GM21576 (cell line): Measurements from ENCODE around the gene SEL1L3.

Source experiments
- ATAC-seq: cut with Tn5 transposase; IDR thresholded peaks from one replicate; pipeline ENCODE4 v1.9.1; 2021; ENCODE audit warnings: mild to moderate bottlenecking, moderate library complexity; ENCODE audit not compliant: unreplicated experiment

SEL1L3 gene

DNA sequence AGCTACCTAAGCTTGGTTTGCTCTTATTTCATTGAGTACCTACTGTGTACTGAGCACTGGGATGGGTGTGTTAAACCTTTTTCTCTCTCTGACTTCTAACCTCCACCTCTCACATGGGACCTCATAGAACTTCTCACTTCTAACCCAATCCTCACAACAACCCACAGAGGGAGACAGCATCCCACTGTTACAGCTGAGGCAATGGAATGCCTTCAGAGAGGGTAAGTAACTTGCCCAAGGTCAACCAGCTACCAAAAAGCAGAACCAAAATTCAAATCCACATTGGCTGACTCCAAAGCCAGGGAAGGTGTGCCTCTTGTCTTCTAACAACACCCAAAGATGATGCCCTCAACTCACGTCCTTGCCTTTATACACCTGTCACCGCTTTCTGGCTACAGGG lies 5.4 kb downstream of the SEL1L3 start:
- ATAC-seq, result no peak

DNA sequence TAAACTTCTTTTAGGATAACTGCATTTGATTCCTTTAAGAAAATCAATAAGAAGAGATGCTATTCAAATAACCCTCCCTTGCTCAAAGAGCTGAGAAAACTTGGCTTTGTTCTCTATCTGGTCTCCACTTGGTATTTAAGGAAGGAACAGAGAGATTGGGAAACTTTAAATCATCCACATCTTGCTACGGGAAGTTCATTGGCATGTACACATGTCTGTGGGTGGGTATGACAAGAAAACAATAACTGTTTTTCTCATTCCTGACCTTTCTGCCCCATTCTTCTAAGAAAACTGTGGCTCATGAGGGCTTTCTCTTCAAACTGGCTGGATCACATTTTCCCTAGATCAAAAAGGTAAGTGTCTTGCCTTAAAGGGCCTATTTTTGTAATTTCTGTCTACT lies 6.0 kb downstream of the SEL1L3 start:
- no peak for ATAC-seq

DNA sequence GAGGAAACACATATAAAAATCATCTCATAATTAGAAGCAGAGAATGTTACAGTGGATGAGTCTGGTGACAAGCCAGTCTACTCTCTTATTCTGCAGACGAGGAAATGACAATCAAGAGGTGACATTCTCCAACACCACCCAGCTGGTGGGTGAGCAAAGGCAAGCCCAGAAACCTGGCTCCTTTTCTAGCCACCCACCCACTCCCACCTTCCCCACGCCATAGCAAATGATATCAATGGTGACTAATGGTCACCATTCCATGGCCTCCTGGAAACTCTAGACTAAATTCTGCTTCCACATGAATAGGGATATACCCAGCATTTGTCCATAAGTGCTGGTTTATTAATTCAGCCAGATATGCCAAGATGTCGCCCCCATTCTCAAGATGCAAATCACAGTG lies 10.7 kb downstream of the SEL1L3 start:
- no peak for ATAC-seq

DNA sequence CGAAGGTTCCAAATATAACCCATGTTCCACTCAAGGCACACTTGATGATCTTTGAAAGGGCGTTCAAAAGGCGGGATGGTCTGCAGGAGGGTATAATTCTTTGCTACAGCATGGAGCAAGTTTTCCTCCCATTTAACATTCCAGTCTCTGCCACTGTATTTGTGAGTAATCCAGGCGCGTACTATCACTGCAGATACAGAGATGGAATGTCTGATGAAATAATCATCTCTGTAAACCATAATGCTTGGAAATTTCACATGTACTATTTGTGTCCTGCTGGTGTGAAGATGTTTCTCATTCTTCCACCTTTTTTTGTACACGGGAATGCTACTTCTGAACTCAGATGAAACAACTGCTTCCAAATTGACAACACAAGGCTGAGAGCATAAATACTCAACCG lies 15.5 kb downstream of the SEL1L3 start:
- no peak for ATAC-seq

DNA sequence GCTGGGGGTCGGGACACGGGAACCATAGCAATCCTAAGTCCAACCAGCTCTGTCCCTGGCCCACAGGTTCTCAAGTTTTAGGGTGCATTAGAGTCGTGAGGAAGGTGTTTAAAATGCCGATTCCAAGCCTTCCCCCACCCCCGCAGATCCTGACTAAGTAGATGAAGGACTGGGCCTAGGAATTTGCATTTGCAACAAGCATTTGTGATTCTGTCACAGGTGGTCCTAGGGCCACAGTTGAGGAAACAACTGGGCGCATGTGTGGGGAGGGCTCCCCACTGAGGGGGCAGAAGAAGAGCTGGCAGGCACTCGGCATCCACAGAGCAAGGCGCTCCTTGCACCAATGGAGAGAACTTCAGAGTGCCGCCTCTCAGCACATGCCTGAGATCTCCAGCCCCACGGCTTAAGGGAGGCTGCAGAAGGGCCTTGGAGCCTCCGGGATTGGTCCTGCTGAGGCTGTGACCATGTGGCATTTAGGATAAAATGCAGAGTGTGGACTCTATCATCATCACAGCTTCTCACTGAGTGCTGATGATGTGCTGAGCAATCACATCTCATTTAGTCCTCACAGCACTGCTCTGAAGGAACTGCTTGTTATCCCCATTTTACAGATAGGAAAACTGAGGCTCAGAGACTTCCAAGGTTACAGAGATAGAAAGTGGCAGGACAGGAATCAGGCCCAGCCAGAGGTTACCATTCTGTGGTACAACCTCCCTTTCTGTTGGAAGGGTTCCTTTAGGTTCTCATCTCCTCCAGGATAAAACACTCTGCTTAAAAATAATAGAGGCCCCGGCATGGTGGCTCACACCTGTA lies 16.7 kb downstream of the SEL1L3 start:
- no peak for ATAC-seq

DNA sequence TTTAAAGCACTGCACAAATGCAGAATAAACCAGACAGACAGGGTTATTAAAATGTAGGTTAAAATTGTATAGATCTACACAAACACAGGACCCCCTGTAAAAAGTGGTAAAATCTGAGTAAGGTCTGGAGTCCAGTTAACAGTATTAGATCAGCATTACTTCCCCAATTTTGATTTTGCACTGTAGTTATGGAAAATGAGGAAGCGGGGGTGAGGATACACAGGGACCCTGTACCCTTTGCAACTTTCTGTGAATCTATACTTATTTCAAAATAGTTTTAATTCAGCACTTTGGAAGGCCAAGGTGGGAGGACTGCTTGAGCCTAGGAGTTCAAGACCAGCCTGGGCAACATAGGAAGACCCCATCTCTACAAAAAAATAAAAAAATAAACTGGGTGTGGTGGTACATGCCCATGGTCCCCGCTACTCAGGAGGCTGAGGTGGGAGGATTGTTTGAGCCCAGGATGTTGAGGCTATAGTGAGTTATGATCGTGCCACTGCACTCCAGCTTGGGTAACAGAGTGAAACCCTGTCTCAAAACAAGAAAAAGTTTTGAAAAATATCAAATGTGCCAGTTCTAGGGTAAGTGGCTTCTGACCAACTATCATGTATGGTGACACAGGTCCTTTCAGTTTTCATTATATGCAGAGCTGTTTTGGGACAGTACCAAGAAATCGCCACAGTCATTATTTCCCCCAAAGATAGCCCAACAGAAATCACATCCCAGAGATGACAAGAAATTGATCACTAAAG lies 17.7 kb downstream of the SEL1L3 start:
- ATAC-seq, result no peak

DNA sequence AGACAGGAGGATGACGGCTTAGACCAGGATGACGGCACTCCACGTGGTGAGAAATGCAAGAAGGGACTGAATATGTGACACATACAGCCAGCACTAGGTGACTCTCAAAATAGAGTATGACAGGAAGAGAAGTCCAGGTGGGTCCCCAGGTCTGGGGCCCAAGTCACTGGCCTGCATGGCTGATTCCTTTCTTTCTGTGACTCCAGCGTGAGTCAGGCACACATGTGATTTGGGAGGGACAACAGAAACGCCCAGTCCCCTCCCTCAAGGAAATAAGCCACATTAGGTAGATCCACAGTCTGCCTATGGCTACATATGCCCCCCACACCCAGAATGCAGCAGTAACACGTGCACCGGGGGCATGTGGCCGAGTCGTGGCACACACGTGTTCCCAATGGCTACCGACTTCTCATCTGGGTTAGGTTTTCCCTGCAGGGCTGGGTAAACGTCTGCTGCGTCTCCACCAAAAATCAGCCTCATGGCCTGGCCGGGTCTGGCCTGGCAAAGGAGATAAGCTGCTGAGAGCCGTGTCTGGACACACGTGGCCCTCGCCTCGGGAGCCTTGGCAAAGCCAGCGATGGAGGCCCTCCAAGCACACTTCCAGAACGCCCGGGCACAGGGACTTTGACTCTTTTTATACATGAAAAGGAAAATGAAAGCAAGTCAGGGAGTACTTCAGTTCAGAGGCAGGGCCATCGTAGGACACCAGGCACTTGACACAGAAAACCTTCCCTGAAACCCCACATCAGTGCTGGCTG lies 19.3 kb downstream of the SEL1L3 start:
- peak; percentile 35 for ATAC-seq

DNA sequence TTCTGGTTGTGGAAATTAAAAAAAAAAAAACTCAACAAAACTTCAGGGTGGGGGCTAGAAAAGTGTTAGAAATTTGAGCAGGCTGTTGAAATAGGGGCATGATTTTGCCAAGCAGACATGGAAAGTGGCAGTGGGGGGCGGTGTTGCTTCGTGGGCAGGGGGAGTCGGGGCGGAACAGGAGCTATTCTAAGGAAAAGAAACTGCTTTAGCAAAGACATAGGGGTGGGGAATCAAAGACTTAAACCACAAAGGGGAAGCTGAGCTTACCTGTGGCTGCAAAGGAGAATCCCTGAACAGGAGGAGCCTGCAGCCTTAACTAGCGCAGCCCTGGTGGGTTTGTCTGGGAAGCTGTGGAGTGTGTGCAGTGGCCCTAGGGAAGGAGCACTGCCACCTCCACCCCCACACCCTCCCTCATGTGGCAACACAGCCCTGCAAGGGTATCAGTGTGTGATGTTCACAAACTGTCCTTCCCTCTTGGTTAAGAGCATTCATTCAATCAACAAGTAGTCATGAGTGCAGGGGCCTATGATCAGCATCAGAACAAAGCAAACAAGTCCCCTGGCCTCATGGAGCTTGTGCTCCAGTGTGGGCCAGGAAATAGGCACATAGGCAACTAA lies 20.5 kb downstream of the SEL1L3 start:
- peak; percentile 67 for ATAC-seq

DNA sequence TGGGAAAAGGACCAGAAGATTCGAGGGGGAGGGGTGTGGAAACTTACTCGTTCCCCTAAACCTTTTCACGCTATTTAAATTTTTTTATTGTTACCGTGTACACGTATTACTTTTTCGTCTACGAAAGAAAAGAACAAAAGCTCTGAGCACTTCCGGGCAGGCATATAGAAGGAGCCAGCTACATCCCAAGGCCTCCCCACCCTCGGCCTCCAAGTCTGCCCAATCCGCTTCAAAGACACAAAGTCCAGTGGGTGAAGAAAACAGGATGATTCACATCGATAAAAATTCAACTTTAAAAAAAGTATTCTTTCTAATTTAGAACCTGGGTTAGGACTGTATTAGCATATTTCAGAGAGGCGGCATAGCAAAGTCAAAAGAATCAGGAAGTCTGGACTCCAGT lies 23.1 kb downstream of the SEL1L3 start:
- ATAC-seq, result no peak

DNA sequence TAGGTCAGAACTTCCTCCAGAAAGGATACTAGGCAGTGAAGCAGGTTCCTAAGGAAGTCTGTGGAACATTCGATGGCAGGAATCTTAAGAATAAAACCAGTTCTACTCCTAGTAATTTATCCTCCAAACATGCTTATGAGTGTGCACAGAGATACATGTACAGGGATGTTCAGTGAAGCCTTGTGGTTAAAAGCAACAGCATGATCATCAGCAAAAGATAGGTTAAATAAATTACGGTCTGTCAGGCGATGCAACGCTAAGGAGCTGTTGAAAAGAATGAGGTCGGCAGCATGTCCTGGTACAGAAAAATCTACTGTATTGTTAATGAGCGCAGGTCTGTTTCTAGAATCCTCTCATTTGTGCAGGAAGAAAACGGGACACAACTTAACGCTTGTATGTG lies 23.6 kb downstream of the SEL1L3 start:
- no peak for ATAC-seq

DNA sequence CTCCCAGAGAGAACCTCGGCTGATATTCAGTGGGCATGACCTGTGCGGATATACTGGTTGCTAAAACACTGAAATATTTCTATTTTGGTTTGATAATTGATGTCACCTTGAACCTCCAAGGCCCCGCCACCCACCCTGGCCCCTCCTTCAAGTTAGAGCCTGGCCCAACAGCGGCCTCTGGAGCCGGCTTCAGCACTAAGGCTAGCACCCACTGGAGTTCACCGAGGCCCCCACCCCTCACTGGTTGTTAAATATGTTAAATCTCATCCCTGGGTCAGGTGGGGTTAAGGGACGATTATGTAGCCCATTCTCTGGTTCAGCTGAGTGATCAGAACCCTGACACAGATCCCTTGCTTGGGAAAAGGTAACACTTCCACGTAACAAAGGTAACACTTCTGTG lies 24.3 kb downstream of the SEL1L3 start:
- ATAC-seq, result no peak

DNA sequence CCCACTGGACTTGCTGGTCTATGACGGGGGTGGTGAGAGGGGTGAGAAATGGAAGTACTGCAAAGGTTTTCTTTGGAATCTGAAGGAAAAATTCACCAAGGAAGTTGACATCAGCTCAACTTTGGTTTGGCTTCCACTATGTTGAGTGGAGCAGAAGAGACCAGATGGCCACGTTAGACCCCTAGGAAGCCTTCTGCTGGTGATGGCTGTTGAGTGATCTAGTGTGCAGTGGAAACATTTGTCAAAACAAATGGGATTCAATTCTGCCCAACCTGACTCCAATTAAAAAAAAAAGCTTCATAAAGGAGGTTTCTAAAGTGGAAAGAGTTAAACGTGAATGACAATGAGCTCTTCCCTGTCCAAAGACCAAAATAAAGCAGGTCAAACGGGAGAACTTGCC lies 25.7 kb downstream of the SEL1L3 start:
- ATAC-seq, result no peak

DNA sequence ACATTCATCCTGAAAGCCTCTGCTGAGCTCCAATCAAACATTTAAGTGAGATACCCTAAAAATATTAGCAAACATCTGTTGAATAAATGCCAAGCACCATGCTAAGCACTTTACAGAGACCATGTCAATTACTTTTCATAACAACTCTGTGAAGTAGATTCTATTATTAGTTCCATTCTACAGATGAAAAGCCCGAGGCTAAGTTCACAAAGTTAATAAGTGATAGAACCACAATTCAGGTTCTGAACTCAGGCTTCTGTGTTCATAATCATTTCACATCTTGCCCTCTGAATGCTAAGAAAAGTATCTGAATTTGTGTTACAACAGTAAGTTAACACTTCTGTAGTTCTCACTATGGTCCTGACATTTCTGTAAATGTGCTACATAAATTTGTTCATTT lies 27.4 kb downstream of the SEL1L3 start:
- no peak for ATAC-seq

DNA sequence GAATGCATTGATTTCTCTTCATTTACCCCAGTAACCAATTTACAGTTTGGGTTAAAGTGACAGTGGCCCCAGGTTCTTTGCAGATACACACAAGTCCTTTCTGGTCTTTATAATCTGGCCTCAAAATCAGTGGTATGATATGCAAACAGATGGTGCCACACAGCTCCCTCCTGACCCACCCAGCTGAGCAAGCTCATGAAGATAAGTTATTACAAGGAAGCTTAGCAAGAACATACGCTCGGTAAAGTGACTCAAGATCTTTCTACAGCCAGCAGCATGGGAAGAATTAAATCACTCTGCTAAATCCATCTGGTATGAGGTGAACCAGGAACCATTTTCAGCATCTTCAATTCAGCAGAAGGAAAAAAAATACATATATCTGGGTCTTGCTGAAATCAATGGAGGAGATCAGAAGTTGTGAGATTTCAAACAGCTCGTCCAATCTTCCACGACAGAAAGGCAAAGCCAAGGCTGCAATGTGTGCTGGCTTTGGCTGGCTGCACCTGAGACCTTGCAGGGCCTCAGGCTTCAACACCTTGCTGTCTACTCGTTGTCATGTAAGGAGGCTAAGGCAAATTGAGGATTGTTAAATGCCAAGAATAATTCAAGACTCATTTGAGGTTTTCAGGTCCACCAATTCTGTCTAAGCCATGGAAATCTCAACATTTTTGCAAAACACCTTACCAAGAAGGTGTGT lies 28.2 kb downstream of the SEL1L3 start:
- ATAC-seq, result no peak

DNA sequence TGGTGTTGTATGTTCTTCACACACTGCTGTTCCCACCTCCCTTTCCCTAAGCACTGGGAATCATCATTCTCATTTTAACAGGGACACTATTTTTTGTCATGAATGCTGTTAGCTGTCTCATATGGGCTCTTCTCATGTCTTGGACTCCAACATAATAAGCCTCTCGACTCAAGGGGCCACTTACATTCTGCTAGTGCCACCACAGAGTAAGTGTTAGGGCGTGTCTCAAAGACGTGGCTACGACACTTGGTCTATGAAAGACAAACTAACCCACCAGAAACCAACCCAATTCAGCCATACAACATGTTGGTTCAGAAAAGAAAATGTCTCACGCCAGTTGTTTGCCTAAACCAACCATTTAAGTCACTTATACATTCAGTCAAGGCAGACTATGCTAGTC lies 32.2 kb downstream of the SEL1L3 start:
- no peak for ATAC-seq

DNA sequence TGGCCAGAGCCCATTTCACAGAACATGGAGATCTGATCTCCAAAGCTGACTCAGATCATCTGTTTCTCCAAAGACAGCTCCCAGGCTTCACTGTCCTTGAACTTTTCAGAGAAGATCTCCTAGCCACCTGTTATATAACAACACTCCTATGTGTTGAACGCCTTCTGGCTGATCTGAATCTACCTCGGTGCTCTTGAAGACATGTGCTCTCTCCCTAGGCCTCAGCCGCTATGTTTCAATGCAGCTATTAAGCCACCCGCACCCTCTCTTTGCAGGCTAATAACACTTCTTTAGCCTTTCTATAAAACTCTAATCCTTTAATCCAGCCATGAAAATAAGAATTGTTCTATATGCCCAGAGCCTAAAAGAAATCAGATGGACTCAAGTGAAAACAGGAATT lies 34.9 kb downstream of the SEL1L3 start:
- no peak for ATAC-seq

DNA sequence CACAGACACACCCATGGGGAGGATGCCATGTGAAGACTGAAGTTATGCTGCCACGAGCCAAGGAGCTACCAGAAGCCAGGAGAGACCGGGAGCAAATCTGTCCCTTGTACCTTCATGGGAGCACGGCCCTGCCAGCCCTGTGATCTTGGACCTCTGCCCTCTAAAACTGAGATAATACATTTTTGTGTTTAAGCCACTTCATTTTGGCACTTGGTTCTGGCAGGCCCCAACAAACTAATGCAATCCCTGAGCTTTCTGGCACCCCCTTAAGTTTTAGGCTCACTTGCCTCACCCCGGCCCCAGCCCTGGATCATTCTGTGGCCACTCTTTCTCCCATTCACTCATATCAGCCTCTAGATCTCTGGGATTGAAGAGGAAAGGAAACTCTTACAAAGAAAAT lies 35.4 kb downstream of the SEL1L3 start:
- ATAC-seq, result no peak

DNA sequence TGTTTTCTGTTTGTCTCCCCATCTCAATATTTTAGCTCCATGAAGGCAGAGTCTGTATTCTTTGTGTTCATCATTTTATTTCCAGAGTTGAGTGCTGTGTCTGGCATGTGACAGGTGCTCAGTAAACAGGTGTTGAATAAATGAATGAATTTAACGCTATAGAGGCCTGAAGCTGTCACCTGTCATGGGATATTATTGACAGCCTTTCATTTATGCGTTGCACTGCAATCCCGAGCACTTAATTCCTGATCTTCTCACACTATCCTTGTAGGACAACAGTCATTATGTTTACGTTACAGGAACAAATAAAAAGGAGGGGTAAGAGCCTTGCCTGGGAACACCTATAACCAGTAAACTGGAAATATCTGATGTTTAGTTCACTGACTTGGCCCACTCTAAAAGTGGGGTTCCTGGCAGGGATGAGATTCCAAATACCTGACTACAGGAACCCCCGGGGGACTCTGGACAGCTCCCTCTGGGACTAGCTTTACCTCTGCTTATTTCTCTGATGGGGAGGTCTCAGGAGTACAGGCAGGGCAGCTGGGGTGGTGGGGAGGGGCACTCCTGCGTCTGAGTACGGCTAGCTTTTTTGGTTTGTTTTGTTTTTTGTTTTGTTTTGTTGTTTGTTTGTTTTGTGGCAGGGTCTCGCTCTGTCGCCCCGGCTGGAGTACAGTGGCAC lies 36.6 kb downstream of the SEL1L3 start:
- ATAC-seq, result no peak

DNA sequence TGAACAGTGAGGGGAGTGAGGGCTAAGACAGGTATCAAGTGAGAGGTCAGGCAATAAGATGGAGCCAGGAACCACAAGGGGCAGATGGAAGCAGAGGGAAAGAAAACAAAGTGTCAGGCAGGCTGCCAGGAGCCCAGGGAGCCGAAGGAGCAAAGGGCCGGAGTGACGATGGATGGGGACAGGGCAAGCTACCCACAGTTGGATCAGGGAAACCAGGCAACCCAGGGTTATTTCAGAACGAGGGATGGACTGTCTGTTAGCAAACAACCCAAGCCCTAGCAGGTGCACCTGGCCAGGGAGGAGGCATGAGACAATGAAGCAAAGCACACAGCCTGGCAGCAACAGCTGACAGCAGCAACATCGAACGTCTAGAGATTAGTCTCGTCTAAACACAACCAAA lies 39.2 kb downstream of the SEL1L3 start:
- no peak for ATAC-seq

DNA sequence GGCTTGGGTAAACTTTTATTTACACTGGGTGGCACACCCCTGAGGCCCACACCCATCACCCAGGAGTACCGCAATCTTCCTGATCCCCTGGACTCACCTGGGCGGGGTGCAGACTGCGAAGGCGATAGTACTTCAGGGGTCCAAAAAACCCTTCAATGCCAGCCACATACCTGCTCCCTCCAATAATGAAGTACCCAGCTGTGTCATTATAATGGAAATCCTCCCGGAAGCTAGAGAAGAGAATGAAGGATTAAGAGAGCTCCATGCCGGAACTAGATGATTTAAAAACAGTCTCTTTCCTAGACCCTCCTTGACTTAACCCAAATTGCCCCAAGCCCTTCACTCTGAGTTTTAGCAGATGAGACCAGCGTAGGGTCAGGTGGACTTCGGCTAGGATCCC lies 40.9 kb downstream of the SEL1L3 start:
- ATAC-seq, result no peak
